OCI-LY1 (cell line): ENCODE measurements around the gene PALD1.

Experiments
- EZH2 ChIP-seq: fragments of 200-600 bp; sonication (generic), shearing (Covaris generic); IDR thresholded peaks from 2 replicates; pipeline ENCODE4 v1.8.0; 2017; ENCODE audit warnings: borderline replicate concordance, mixed run types, mild to moderate bottlenecking, antibody characterized with exemption, low read length, moderate library complexity, mixed read lengths
- TF ChIP-seq, protein P1 (sequence below): fragments of 200-600 bp; sonication (generic), shearing (Covaris generic); IDR thresholded peaks from 2 replicates; pipeline ENCODE4 v1.5.1; 2017; ENCODE audit warnings: mild to moderate bottlenecking, antibody characterized with exemption, low read length, moderate library complexity, mixed read lengths

DNA sequence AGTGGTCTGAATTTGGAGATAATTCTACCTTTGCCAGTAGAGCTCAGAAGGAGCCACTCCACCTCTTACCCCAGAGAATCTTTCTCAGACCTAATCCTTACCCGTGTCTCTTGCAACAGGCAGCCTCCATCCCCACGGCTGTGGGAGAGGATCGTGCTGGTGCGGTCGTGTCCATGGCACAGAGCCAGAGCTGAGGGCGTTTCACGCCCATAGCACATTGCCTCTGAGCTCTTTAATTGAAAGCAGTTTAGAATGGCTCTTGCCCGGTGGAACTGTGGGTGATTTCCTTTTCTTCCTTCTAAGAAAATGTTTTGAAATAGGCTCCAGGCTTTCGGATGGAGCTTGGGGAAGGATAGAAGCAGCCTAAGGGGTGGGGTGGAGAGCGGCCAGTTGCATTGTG is 82.5 kb downstream of the PALD1 start:
- TF ChIP-seq, protein P1, sequence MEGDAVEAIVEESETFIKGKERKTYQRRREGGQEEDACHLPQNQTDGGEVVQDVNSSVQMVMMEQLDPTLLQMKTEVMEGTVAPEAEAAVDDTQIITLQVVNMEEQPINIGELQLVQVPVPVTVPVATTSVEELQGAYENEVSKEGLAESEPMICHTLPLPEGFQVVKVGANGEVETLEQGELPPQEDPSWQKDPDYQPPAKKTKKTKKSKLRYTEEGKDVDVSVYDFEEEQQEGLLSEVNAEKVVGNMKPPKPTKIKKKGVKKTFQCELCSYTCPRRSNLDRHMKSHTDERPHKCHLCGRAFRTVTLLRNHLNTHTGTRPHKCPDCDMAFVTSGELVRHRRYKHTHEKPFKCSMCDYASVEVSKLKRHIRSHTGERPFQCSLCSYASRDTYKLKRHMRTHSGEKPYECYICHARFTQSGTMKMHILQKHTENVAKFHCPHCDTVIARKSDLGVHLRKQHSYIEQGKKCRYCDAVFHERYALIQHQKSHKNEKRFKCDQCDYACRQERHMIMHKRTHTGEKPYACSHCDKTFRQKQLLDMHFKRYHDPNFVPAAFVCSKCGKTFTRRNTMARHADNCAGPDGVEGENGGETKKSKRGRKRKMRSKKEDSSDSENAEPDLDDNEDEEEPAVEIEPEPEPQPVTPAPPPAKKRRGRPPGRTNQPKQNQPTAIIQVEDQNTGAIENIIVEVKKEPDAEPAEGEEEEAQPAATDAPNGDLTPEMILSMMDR = no peak
- TF ChIP-seq EZH2 = no peak
